HG03432 (cell line): ENCODE measurements around the gene ADAM10.

ENCODE experiments used
- ATAC-seq: cut with Tn5 transposase; IDR thresholded peaks from one replicate; pipeline ENCODE4 v1.9.1; 2021; ENCODE audit warnings: mild to moderate bottlenecking, moderate library complexity; ENCODE audit not compliant: unreplicated experiment

ADAM10 gene

DNA sequence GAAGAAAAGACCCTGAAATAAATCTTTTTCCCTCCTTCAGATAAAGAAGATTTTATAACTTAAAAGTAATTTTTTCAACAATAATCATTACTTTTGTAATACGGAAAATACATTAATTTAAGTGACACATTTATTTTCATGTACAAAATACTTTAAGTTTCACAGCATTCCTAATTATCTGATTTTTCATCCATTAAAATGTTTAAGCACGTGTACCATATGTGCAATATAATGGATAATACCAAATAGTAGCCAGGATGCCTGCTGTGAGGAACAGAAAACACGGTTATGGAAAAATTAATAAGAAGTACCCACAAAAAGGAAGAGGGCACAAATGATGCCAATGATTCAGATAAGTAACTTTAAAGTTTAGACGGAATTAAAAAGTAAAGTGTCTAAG, 33.5 kb downstream of the ADAM10 start:
- ATAC-seq, result no peak

DNA sequence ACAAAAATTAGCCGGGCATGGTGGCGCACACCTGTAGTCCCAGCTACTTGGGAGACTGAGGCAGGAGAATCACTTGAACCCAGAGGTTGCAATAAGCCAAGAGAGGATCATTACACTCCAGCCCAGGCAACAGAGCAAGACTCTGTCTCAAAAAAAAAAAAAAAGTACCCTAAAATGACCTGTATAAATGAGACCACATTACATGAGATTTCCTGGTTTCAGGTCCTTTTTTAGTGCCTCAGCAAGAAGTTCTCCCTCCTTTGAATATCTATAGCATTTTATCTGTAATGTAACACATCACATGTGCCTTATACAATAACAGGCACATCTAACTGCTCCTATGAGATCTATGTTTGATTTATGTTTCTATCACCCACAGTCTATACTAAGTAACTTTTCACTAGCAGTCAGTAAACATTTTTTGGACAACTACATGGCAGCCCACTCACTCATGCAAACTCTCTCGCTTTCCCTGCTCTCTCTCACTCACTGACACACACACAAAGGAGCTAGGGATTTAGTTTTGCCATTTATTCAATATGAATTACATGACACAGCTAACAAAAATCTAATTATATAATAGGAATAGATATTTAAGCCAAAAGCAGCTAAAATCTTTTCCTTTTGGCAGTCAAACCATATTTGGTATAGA, 34.1 kb downstream of the ADAM10 start:
- no peak for ATAC-seq

- ATAC-seq, result no peak
Observed at GRCh38 chr15:58710701-58711100, 38.8 kb downstream of the ADAM10 start.

- no peak for ATAC-seq
Observed at GRCh38 chr15:58707397-58707796, 42.1 kb downstream of the ADAM10 start.

DNA sequence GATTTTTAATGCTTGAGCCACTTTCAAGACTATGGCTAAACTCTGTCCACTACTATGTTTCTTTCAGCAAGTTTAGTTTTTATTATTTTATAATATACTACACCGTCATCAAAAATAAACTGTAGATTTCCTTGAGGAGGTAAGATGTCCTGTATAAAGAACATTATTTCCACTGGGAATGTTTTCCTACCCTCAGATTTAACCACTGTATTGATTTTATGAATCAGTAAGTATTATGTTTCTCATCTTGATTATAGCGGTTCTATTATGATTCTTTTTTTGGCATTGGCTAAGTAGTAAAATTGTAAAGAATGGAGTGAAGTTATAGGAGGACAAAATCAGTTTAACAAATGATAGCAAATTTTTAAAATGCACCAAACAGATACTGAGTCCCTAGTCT, 44.4 kb downstream of the ADAM10 start:
- ATAC-seq, result no peak

GRCh38 chr15:58704155-58704865, 45.2 kb downstream of the ADAM10 start:
- no peak for ATAC-seq

DNA sequence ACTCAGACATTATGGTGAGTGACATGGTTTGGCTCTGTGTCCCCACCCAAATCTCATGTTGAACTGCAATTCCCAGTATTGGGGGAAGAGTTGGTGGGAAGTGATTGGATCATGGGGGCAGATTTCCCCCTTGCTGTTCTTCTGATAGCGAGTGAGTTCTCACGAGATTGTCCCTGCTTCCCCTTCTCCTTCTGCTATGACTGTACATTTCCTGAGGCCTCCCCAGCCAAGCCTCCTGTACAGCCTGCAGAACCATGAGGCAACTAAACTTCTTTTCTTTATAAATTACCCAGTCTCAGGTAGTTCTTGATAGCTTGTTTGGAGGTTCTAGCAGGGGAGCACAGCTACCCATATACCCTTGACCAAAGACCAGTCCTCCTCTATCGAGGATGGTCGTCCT, 45.9 kb downstream of the ADAM10 start:
- no peak for ATAC-seq

GRCh38 chr15:58702233-58702632, 47.3 kb downstream of the ADAM10 start:
- no peak for ATAC-seq

DNA sequence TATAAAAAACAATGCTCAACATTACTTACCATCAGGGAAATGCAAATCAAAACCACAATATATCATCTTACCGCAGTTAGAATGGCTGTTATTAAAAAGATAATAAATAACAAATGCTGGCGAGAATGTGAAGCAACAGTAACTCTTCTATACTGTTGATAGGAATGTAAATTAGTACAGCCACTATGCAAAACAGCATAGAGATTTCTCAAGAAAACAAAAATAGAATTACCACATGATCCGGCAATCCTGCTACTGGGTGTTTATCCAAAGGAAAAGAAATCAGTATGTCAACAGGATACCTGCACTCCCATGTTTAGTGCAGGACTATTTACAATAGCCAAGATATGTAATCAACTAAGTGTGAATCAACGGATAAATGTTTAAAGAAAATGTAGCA, 48.1 kb downstream of the ADAM10 start:
- no peak for ATAC-seq

- ATAC-seq, result no peak
Observed at GRCh38 chr15:58699769-58700168, 49.7 kb downstream of the ADAM10 start.

GRCh38 chr15:58698887-58699641, 50.4 kb downstream of the ADAM10 start:
- ATAC-seq, result no peak

DNA sequence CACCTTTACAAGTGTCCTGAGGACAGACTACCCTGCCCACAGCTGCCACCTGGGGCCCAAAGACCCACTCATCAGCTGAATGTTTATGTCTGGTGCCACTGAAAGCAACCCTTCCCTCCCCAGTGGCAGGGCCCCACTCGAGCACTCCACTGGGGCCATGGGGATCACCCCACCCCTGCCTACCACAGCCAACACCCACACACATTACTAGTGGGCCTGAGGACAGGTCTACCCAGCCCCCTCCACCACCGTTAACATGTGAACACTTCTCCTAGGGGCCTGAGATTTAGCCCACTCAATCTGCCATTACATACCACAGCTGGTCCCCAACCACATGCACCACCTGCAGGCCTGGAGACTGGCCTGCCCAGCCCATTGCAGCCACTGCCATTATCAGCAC, 52.3 kb downstream of the ADAM10 start:
- ATAC-seq, result no peak

GRCh38 chr15:58696738-58697137, 52.8 kb downstream of the ADAM10 start:
- no peak for ATAC-seq

- ATAC-seq, result no peak
Observed at GRCh38 chr15:58694641-58695398, 54.7 kb downstream of the ADAM10 start.

- no peak for ATAC-seq
Observed at GRCh38 chr15:58690703-58691102, 58.8 kb downstream of the ADAM10 start.

GRCh38 chr15:58689646-58690045, 59.9 kb downstream of the ADAM10 start:
- ATAC-seq, result no peak

DNA sequence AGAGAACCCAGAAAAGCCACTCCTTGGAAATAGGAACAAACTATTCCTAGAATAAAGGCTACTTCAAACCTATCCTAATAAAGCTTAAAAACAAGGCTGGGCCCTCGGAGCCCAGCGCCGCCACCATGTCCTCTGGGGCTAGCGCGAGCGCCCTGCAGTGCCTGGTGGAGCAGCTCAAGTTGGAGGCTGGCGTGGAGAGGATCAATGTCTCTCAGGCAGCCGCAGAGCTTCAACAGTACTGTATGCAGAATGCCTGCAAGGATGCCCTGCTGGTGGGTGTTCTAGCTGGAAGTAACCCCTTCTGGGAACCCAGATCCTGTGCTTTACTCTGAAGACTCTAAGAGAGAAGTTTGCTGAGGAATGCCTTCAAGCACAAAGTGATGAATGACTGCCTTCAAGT, 63.2 kb downstream of the ADAM10 start:
- no peak for ATAC-seq

- ATAC-seq, result no peak
Observed at GRCh38 chr15:58684751-58685150, 64.8 kb downstream of the ADAM10 start.

GRCh38 chr15:58684036-58684710, 65.3 kb downstream of the ADAM10 start:
- ATAC-seq, result no peak

DNA sequence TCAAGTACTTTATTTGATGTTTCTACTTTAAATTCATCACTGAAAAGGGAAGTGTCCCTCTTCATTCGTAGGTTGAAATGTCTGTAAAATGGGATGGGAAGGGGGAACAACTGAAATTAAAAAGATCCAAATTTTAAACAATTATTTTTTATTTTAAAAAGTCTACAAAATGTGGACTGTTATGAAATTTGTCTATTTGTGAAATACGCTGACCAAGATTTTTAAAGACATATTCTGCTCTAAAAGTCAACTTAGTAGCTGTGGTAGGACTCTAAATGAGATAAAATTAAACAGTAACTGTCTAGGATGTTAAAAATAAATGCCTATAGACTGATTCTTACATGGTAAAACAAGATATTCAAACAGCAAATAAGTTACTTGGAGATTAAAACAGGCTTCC, 67.3 kb downstream of the ADAM10 start:
- no peak for ATAC-seq

DNA sequence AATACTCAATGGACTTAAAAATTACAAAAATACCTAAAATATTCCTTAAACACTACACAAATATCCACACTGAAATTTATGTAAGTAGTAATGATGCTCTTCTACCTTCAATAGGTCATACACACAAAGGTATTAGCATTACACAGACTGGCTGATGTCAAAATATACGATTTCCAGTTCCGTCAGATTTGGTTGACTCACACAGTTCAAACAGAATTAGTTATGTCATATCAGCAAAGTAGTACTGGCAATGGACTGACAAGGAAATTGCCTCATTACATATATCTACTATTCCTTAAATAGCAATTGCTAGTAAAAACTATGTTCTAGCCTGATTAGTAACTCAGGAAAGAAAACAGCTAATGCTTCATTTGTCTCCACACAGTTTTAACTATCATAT, 70.8 kb downstream of the ADAM10 start:
- ATAC-seq, result no peak
